Transverse colon (tissue), 3 donors: ENCODE results near the gene BAIAP2.

ENCODE experiments used
- CTCF ChIP-seq, 5 experiments: fragments of 200-600 bp in 3 of 5; fragments of 450-650 bp in 2 of 5; sonication (generic) in 3 of 5; IDR thresholded peaks; 1 replicate in 2 of 5; 2 replicates in 3 of 5; pipeline ENCODE4 v1.5.1; 2016 to 2017; ENCODE audit warnings: antibody characterized with exemption in 5 of 5, inconsistent platforms in 3 of 5, mild to moderate bottlenecking in 2 of 5, moderate library complexity in 1 of 5
- EP300 ChIP-seq: sonication (generic); formaldehyde crosslinking; IDR thresholded peaks from one replicate; pipeline ENCODE4 v1.6.1; 2017; ENCODE audit warnings: antibody characterized with exemption, low read depth
- POLR2A ChIP-seq: fragments of 450-650 bp; IDR thresholded peaks from one replicate; pipeline ENCODE4 v1.6.1; 2016; ENCODE audit warnings: antibody characterized with exemption, mild to moderate bottlenecking, moderate library complexity

GRCh38 chr17:81157848-81158687 lies 123.1 kb downstream of the BAIAP2 start:
- TF ChIP-seq CTCF (IDR thresholded peaks at IDR 0.05) (no peak), EP300 (no peak), POLR2A (no peak)
